ENCODE results near the gene SIGLEC7. TPM values are rescaled to one million over a fixed set of nuclear protein-coding genes. Genes with fewer than 3 reads are reported as not detected.

The SIGLEC7 gene
- total RNA-seq, 1 donor from 2014 or later, result 0.47 TPM

- Histone ChIP-seq H3K9me3 (replicated peaks) (no peaks in the 10 kb centered on the region), H3K36me3 (no peaks in the 10 kb centered on the region), H3K27me3 (ENCODE audit: low read depth) (peaks cover 58% of the 10 kb centered on the region), H3K27ac (replicated peaks) (peak overlapping the region; percentile 61), H3K4me1 (peaks cover 10% of the 10 kb centered on the region), H3K4me3 (no peak overlapping the region)
- TF ChIP-seq, protein P1, sequence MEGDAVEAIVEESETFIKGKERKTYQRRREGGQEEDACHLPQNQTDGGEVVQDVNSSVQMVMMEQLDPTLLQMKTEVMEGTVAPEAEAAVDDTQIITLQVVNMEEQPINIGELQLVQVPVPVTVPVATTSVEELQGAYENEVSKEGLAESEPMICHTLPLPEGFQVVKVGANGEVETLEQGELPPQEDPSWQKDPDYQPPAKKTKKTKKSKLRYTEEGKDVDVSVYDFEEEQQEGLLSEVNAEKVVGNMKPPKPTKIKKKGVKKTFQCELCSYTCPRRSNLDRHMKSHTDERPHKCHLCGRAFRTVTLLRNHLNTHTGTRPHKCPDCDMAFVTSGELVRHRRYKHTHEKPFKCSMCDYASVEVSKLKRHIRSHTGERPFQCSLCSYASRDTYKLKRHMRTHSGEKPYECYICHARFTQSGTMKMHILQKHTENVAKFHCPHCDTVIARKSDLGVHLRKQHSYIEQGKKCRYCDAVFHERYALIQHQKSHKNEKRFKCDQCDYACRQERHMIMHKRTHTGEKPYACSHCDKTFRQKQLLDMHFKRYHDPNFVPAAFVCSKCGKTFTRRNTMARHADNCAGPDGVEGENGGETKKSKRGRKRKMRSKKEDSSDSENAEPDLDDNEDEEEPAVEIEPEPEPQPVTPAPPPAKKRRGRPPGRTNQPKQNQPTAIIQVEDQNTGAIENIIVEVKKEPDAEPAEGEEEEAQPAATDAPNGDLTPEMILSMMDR (IDR thresholded peaks at IDR 0.05; ENCODE audit: borderline replicate concordance), result no peak
- intact Hi-C loops (cut with micrococcal nuclease), result no loop called here
- peak; percentile 47 for DNase-seq
These were observed 18.7 kb upstream of the SIGLEC7 start for GRCh38 chr19:51123381-51123800.

GRCh38 chr19:51123802-51124201 is 18.3 kb upstream of the SIGLEC7 start:
- DNase-seq, result no peak
- H3K36me3 ChIP-seq, result no peaks in the 10 kb centered on the region
- H3K27me3 ChIP-seq (ENCODE audit: low read depth), result peaks cover 58% of the 10 kb centered on the region
- intact Hi-C loops (cut with micrococcal nuclease), result no loop called here
- TF ChIP-seq, protein P1 (IDR thresholded peaks at IDR 0.05; ENCODE audit: borderline replicate concordance), result no peak
- peak overlapping the region; percentile 61 for H3K27ac ChIP-seq (replicated peaks)
- no peaks in the 10 kb centered on the region for H3K9me3 ChIP-seq (replicated peaks)
- no peak overlapping the region for H3K4me3 ChIP-seq
- H3K4me1 ChIP-seq, result peaks cover 14% of the 10 kb centered on the region

DNA sequence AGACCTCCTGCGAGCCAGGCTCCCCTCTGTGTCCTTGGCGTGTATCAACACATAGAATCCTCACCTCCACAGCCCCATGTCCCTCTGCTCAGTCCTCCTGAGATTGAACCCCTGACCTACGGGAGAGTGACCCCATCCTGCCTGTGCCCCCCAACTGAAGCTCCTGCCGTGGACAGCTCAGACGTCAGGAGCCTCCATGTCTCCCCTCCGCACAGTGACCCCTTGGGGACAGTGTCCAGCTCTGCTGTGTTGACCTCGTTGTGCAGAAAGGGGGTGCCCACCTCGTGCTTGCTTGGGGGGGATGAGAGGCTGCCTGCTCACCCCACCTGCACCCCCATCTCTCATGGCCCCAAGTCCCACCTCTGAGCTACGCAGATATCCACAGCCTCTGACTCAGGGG is 17.9 kb upstream of the SIGLEC7 start:
- no peak overlapping the region for H3K4me3 ChIP-seq
- H3K27me3 ChIP-seq (ENCODE audit: low read depth), result peaks cover 59% of the 10 kb centered on the region
- H3K4me1 ChIP-seq, result peaks cover 18% of the 10 kb centered on the region
- DNase-seq, result no peak
- intact Hi-C loops (cut with micrococcal nuclease), result no loop called here
- H3K9me3 ChIP-seq (replicated peaks), result no peaks in the 10 kb centered on the region
- TF ChIP-seq, protein P1 (IDR thresholded peaks at IDR 0.05; ENCODE audit: borderline replicate concordance), result no peak
- no peaks in the 10 kb centered on the region for H3K36me3 ChIP-seq
- peak overlapping the region; percentile 61 for H3K27ac ChIP-seq (replicated peaks)

DNA sequence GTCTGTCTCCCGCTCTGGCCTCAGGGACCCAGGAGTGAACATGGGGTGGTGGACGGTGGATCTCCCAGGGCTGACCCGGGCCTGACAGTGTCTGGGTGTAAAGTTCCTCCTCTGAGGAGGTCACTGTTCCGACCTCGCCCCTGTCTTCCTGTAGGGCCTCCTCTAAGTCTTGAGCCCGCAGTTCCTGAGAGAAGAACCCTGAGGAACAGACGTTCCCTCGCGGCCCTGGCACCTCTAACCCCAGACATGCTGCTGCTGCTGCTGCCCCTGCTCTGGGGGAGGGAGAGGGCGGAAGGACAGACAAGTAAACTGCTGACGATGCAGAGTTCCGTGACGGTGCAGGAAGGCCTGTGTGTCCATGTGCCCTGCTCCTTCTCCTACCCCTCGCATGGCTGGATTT is 17.4 kb upstream of the SIGLEC7 start, which contains the start of gene SIGLEC9:
SIGLEC9 (plus strand) TSS at position 178 of the 400 bp plus-strand sequence; CDS start at position 247, 69 bp downstream.
- Histone ChIP-seq H3K27me3 (ENCODE audit: low read depth) (peaks cover 64% of the 10 kb centered on the region), H3K4me3 (peak within 1 kb of the TSS; percentile 44), H3K36me3 (no peaks in the 10 kb centered on the region), H3K4me1 (peaks cover 18% of the 10 kb centered on the region), H3K27ac (replicated peaks) (peak within 1 kb of the TSS; percentile 61), H3K9me3 (replicated peaks) (no peaks in the 10 kb centered on the region)
- intact Hi-C loops (cut with micrococcal nuclease), result no loop called here
- TF ChIP-seq, protein P1 (IDR thresholded peaks at IDR 0.05; ENCODE audit: borderline replicate concordance), result no peak
- DNase-seq, result peak; percentile 52

DNA sequence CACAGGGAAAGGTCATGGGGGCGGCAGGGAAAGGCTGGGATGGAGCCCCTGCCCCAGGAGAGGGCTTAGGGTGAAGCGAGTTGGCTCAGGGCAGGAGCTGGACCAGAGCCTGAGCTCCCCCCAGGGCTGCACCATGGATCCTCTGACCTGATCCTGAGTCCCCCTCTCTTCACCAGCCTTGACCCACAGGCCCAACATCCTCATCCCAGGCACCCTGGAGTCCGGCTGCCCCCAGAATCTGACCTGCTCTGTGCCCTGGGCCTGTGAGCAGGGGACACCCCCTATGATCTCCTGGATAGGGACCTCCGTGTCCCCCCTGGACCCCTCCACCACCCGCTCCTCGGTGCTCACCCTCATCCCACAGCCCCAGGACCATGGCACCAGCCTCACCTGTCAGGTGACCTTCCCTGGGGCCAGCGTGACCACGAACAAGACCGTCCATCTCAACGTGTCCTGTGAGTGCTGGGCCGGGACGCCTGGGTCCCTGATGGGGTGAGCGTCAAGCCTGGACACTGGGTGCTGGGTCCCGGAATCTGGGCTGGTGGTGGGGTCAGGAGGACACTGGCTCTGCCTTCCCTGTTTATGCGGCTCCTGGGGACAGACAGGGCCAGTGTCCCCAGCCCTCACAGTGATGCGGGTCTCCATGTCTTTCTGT is 16.6 kb upstream of the SIGLEC7 start:
- TF ChIP-seq, protein P1 (IDR thresholded peaks at IDR 0.05; ENCODE audit: borderline replicate concordance), result no peak
- no peak for DNase-seq
- Histone ChIP-seq H3K4me3 (peak overlapping the region; percentile 44), H3K27me3 (ENCODE audit: low read depth) (peaks cover 71% of the 10 kb centered on the region), H3K4me1 (peaks cover 18% of the 10 kb centered on the region), H3K9me3 (replicated peaks) (no peaks in the 10 kb centered on the region), H3K36me3 (no peaks in the 10 kb centered on the region), H3K27ac (replicated peaks) (peak overlapping the region; percentile 61)
- intact Hi-C loops (cut with micrococcal nuclease), result no loop called here
